GM12865 (cell line): ENCODE data around the gene TRIM28.
"Not testable (repeated sequence)": the region's sequence is repeated elsewhere in the genome, so short reads cannot be mapped to it uniquely, and the experiment has no call there.

Source experiments
- DNase-seq: peaks from one replicate; pipeline ENCODE4 v3.0.0; 2010; ENCODE audit warnings: low read depth
- H3K4me3 ChIP-seq: 2 replicates; pipeline ENCODE4 v1.5.1; 2011; ENCODE audit warnings: mild to moderate bottlenecking, low read depth, low read length, control low read depth
- TF ChIP-seq, protein P1 (sequence below): IDR thresholded peaks from 2 replicates; pipeline ENCODE4 v1.5.1; 2011; ENCODE audit warnings: low read length, control low read depth, low read depth, inconsistent platforms; ENCODE audit not compliant: insufficient read depth; ENCODE audit errors: missing control alignments

The TRIM28 gene

DNA sequence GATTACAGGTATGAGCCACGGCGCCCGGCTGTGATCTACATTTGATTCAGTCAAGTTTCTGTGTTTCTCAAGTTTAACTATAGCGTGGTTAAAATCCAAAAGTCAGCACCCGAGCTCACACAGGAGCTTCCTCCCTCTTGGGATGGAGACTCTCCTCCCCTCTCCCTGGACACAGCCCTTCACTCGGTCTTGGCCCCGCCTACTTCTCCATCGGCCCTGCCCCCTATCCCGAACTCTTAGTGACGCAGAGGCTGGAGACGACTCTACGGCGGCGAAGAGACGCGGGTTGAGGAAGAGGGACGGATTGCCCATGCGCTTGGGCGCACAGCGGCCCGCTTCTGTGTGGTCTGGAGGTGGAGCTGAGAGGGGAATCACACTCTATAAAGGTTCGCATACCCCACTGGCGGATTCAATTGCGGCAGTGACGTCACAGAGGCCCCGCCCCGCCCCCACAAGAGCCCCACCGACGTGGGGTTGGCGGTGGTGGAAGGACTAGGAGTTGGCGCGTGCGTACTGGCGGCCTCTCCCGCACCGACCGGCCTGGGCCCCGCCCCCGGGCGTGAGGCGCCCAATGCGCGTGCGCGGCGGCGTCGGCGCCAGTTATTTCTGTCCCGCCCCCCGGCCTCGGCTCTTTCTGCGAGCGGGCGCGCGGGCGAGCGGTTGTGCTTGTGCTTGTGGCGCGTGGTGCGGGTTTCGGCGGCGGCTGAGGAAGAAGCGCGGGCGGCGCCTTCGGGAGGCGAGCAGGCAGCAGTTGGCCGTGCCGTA lies at the start of gene TRIM28:
TSS of gene TRIM28 (plus strand) at position 239 of the 765 bp plus-strand sequence. CDS start 694 bp downstream, outside the sequence.
- peak within 1 kb of the TSS; percentile 76 for H3K4me3 ChIP-seq
- TF ChIP-seq, protein P1, sequence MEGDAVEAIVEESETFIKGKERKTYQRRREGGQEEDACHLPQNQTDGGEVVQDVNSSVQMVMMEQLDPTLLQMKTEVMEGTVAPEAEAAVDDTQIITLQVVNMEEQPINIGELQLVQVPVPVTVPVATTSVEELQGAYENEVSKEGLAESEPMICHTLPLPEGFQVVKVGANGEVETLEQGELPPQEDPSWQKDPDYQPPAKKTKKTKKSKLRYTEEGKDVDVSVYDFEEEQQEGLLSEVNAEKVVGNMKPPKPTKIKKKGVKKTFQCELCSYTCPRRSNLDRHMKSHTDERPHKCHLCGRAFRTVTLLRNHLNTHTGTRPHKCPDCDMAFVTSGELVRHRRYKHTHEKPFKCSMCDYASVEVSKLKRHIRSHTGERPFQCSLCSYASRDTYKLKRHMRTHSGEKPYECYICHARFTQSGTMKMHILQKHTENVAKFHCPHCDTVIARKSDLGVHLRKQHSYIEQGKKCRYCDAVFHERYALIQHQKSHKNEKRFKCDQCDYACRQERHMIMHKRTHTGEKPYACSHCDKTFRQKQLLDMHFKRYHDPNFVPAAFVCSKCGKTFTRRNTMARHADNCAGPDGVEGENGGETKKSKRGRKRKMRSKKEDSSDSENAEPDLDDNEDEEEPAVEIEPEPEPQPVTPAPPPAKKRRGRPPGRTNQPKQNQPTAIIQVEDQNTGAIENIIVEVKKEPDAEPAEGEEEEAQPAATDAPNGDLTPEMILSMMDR: no peak
- DNase-seq: peak; percentile 99

DNA sequence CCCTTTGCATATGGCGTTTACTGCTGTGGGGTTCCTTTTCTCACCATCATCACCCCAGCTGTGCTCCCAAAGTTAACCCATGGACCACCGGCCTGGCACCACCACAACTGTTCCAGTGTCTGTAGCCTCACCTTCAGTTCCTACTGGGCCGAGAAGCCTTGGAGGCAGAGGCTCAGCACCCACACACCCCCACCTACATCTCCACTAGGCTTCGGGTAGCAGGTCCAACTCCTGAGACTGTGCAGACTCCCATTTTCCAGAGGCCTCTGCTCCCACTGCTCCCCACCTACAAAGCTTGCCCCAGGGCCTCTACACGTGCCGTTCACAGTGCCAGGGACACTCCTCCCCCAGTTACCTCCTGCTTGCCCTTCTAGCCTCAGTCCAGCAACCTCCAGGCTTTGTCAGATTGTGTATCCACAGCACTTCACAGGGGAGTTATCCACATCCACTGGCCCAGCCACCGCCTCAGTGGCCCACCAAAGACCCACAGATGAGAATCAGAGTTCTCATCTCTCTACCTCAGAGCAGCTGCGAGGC lies 46.2 kb upstream of the TRIM28 start:
- DNase-seq: no peak
- TF ChIP-seq, protein P1: no peak
- H3K4me3 ChIP-seq: peak overlapping the region; percentile 68

DNA sequence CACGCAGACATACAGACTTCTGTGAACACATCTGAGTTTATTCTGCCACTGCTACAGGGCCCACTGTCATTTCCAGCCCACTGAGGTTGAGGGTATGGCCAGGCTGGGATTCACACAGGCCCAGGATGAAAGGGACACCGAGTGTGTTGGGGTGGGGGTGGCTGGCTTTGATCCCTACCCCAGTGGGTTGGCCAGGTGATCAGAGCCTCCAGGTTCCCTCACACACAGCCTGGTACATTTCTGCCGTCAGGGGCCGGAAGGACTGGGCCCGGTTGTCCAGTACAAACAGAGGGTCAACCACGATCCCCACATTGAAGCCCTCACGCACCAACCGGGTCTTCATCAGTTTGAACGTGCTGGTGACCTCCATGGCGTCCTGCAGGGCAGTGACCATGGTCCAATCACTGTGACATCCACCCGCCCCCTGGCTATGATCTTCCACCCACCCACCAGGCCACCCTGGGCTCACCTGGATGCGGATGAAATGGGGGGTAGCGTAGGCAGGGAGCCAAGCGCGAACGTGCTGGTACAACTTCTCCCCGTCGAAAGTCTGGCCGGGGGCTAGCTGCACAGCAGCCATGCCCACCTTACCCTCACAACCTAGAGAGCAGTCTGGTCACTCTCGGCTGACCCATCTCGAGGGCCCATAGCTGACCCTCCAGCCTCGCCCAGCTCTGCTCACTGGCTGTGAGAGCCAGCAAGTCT lies 45.4 kb upstream of the TRIM28 start:
- peak; percentile 14 for DNase-seq
- TF ChIP-seq, protein P1: no peak
- H3K4me3 ChIP-seq: peak overlapping the region; percentile 68

DNA sequence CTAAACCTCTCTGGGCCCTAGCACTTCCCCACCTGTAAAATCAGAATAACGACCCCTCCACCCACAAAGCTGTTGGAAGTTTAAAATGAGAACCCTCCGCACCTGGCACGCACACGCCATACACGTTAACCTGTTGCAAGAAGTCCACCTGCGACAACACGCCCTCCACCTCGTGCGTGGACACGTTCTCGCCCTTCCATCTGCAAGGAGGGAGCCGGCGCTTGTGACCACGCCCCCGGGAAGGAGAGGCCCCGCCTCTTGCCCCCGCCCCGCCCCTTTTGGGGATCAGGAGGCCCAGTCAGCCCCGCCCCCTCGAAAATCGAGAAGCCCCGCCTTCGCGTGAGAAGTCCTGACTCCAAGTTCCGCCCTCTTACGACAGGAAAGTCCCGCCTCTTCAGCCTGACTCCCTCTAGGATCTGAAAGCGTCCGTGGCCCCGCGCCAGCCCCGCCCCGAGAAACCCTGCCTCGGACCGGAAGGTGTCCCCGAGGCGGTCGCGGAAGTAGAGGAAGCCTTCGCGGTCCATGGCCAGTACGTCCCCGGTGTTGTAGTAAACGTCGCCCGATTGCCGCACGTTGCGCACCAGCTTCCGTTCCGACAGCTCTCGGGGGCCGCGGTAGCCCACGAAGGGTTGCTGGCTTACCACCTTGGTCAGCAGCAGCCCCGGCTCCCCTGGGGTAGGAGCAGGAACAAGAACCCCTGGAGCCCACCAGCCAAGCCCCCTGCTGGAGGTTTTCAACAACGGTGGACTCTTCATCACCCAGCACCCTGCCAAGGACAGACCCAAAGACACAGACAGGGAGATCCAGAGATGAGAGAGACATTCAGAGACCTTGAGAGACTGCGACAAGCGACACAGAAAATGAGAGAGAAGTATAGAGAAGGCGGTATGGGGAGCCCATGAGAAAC lies 44.6 kb upstream of the TRIM28 start:
- peak; percentile 100 for DNase-seq
- H3K4me3 ChIP-seq: peak overlapping the region; percentile 68
- TF ChIP-seq, protein P1: peak; percentile 20

DNA sequence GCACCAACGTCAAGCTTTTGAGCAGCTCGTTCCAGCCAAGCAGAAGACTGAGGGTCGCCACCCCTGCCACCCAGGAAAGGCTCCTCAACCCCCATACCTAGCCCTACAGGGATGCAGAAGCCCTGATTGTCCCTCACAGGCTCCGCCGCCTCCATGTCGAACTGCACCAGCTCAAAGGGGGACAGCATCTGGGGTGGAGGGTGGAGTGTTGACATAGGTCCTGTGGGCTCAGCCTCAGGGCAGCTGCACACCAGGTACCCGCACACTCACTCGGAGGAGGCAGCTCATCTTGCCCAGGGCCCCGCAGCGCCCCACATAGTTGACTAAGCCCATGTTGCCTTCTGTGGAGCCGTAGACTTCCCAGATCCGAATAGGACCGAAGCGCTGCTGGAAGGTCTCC lies 43.6 kb upstream of the TRIM28 start:
- TF ChIP-seq, protein P1: no peak
- no peak for DNase-seq
- H3K4me3 ChIP-seq: no peak overlapping the region; the same call in 1 of the 2 replicates

DNA sequence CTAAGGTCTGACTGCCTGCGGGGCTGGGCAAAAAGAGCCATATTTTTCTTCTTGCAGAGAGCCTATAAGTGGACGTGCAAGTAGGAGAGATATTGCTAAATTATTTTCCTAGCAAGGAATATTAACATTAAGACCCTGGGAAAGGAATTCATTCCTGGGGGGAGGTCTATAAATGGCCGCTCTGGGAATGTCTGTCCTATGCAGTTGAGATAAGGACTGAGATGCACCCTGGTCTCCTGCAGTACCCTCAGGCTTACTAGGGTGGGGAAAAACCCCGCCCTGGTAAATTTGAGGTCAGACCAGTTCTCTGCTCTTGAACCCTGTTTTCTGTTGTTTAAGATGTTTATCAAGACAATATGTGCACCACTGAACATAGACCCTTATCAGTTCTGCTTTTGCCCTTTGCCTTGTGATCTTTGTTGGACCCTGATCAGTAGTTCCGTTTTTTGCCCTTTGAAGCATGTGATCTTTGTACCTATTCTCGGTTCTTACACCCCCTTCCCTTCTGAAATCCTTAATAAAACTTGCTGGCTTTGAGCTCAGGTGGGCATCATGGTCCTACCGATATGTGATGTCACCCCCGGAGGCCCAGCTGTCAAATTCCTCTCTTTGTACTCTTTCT lies 36.2 kb upstream of the TRIM28 start:
- H3K4me3 ChIP-seq, DNase-seq: not testable (repeated sequence)
